Lung (tissue), 16 donors: ENCODE measurements around the gene EFNA3. TPM values are rescaled to one million over a fixed set of nuclear protein-coding genes. Genes with fewer than 3 reads are reported as not detected.

Source experiments
- ATAC-seq: fragments of 200-7000 bp; cut with Tn5 transposase; one replicate; pipeline ENCODE4 v1.9.1; 2020; ENCODE audit warnings: moderate number of reproducible peaks; ENCODE audit not compliant: insufficient read depth, low FRiP score
- DNase-seq, 3 donors: peaks; one replicate each; pipeline ENCODE4 v3.0.0-alpha.2; 2013 to 2017
- H3K27ac ChIP-seq, 2 donors: one replicate each; pipeline ENCODE4 v1.5.1; 2013; ENCODE audit warnings: mild to moderate bottlenecking in 2 of 2, moderate library complexity in 2 of 2, control low read depth in 1 of 2, inconsistent platforms in 1 of 2, low read depth in 1 of 2, low read length in 1 of 2
- H3K27me3 ChIP-seq, 3 donors: one replicate each; pipeline ENCODE4 v1.5.1; 2013; ENCODE audit warnings: low read length in 2 of 3; ENCODE audit not compliant: control insufficient read depth in 3 of 3, insufficient read depth in 3 of 3
- H3K36me3 ChIP-seq, 4 donors: one replicate each; pipeline ENCODE4 v1.5.1; 2013; ENCODE audit warnings: low read length in 4 of 4, mild to moderate bottlenecking in 1 of 4, moderate library complexity in 1 of 4; ENCODE audit not compliant: control insufficient read depth in 4 of 4, insufficient read depth in 4 of 4
- H3K4me1 ChIP-seq, 5 donors: one replicate each; pipeline ENCODE4 v1.5.1; 2013; ENCODE audit warnings: low read length in 5 of 5, mild to moderate bottlenecking in 2 of 5, moderate library complexity in 1 of 5; ENCODE audit not compliant: control insufficient read depth in 5 of 5, insufficient read depth in 5 of 5
- H3K4me3 ChIP-seq: one replicate; pipeline ENCODE4 v1.5.1; 2013; ENCODE audit warnings: mild to moderate bottlenecking, control low read depth, moderate library complexity
- H3K9ac ChIP-seq, 2 donors: one replicate each; pipeline ENCODE4 v1.5.1; 2013; ENCODE audit warnings: low read length in 2 of 2, control low read depth in 1 of 2; ENCODE audit not compliant: insufficient read depth in 1 of 2
- H3K9me3 ChIP-seq, 4 donors: one replicate each; pipeline ENCODE4 v1.5.1; 2013; ENCODE audit warnings: low read length in 3 of 4, mild to moderate bottlenecking in 1 of 4, moderate library complexity in 1 of 4; ENCODE audit not compliant: control insufficient read depth in 4 of 4, insufficient read depth in 3 of 4
- WGBS, 2 donors: extraction: QIAGEN DNeasy Blood & Tissue Kit; methylation state at CpG; one replicate each; pipeline ENCODE4 v1.1.7; 2013; 5-methylcytosine and 5-hydroxymethylcytosine counted together
- long read RNA-seq, 5 donors: transcript quantifications; one replicate each; lab custom pipeline, GENCODE V29; 2026
- polyA plus RNA-seq, 2 donors: library from polyadenylated mRNA; stranded (reverse); fragments of 200-250 nt; gene quantifications; one replicate each; pipeline ENCODE4 v1.2.1, GENCODE V29; 2013
- total RNA-seq, 2 donors: library from RNA; depleted of rRNA in 1 of 2; stranded (reverse); fragments of >200 nt in 1 of 2; gene quantifications; one replicate each; pipeline ENCODE4 v1.2.1, GENCODE V29; 2014 to 2021
- TF ChIP-seq, protein P1 (sequence below): IDR thresholded peaks from 2 replicates; pipeline ENCODE4 v1.5.1; 2012; ENCODE audit warnings: mild to moderate bottlenecking; ENCODE audit errors: control extremely low read depth, extremely low read depth
- donor health status: control.
- donor health status: control.
- donor health status: Bipolar disorder and iron deficiency.
- donor health status: healthy.
- donor health status: DM: yes; HTN: yes; CAD: no.

The EFNA3 gene, protein sequence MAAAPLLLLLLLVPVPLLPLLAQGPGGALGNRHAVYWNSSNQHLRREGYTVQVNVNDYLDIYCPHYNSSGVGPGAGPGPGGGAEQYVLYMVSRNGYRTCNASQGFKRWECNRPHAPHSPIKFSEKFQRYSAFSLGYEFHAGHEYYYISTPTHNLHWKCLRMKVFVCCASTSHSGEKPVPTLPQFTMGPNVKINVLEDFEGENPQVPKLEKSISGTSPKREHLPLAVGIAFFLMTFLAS
- total RNA-seq, result 1 to 10 TPM; 1.1 to 1.9 TPM
- 1 to 10 TPM; 1.5 to 1.8 TPM for polyA plus RNA-seq
- long read RNA-seq, donor 1, result 0 reads
- long read RNA-seq, donor 2, result 0 reads
- long read RNA-seq, donor 3, partial matches to known transcripts, result 0 of 1 reads
- long read RNA-seq, donor 3, other reads (novel, unspliced or antisense), result 0 of 1 reads
- long read RNA-seq, donor 4, result 0 reads
- long read RNA-seq, donor 5, partial matches to known transcripts, result 0 of 1 reads
- long read RNA-seq, donor 5, other reads (novel, unspliced or antisense), result 0 of 1 reads

DNA sequence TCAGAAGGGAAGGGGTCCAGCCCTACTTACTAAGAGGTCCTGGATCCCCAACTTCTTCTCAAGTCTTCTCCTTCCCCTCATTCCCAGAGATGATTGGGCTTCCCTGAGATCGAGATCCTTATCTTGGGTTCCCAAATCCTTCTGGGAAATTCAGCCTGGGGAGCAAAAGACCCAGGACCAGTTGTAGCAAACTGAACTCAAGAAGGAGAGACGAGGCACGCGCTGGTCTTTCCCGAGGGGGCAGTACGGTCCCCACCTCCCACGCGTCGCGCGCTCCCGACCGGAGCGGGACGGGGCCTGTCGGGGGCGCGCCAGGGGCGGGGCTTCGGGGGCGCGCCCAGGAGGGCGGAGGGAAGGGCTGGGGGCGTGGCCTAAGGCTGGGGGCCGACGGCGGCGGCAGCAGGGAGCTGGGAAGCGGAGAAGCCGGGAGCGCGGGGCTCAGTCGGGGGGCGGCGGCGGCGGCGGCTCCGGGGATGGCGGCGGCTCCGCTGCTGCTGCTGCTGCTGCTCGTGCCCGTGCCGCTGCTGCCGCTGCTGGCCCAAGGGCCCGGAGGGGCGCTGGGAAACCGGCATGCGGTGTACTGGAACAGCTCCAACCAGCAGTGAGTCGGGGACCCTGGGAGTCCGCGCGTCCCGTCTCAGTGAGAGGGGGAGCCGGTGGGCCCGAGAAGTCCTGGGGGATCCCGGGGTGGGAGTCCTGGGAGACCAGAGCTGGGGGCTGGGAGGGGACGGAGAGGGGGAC is at the start of gene EFNA3:
Gene EFNA3, plus strand, starts transcription at position 369 of the 741 bp plus-strand sequence. Its CDS starts 105 bp downstream, at position 474.
- Histone ChIP-seq H3K27me3 (peaks cover 0 to 39% (median 31%) of the 10 kb centered on the region in 3 donors), H3K4me1 (peaks cover 0 to 46% (median 15%) of the 10 kb centered on the region in 5 donors), H3K4me3 (no peak within 1 kb of the TSS), H3K9ac (no peak within 1 kb of the TSS), H3K9me3 (no peaks in the 10 kb centered on the region), H3K36me3 (no peaks in the 10 kb centered on the region), H3K27ac (no peak within 1 kb of the TSS)
- whole genome bisulfite sequencing, 2 donors, result 2% methylated on average over 49 to 59 of the region's 59 CpGs
- TF ChIP-seq, protein P1, sequence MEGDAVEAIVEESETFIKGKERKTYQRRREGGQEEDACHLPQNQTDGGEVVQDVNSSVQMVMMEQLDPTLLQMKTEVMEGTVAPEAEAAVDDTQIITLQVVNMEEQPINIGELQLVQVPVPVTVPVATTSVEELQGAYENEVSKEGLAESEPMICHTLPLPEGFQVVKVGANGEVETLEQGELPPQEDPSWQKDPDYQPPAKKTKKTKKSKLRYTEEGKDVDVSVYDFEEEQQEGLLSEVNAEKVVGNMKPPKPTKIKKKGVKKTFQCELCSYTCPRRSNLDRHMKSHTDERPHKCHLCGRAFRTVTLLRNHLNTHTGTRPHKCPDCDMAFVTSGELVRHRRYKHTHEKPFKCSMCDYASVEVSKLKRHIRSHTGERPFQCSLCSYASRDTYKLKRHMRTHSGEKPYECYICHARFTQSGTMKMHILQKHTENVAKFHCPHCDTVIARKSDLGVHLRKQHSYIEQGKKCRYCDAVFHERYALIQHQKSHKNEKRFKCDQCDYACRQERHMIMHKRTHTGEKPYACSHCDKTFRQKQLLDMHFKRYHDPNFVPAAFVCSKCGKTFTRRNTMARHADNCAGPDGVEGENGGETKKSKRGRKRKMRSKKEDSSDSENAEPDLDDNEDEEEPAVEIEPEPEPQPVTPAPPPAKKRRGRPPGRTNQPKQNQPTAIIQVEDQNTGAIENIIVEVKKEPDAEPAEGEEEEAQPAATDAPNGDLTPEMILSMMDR, result no peak
- DNase-seq (peak; percentile 62 to 78 (median 76)), ATAC-seq (peak; percentile 77)

DNA sequence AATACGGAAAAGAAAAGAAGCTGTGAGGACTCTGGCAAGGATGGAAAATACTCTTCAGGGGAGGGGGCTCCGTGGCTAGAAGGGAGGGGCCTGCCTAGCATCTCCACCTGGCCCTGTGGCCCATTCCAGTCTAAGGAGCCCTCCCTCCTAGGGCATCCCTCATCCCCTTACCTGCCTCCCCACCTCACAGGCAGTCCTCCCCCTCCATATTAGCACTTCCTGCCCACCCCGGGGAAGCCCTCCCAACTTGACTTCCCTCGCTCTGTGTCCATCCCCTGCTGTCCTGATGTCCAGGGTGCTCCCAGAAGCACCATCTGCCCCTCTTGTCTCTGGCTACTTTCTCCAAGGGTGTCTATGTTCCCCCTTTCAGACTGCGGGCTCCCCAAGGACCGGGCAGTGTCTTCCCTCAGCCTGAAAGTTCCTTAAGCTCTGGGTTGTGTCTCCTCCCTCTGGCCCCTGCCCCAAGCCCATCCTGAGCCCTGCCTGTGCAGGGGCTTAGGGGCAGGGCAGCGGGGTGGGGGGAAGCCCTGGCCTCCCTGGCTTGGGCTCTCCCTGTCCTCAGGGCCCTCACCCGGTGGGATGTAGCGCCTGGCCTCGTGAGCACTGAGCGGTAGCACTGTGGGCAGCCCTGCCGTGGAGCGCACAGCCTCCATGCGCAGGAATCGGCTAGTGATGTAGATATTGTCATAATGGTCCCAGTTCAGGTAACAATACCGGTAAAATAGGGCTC is 49.0 kb upstream of the EFNA3 start:
- H3K9ac ChIP-seq, result no peak overlapping the region
- no peak overlapping the region for H3K4me3 ChIP-seq
- ATAC-seq (no peak), DNase-seq (no peak)
- no peak overlapping the region for H3K27ac ChIP-seq
- no peaks in the 10 kb centered on the region for H3K36me3 ChIP-seq
- TF ChIP-seq, protein P1, result no peak
- H3K27me3 ChIP-seq, result no peaks in the 10 kb centered on the region
- no peaks in the 10 kb centered on the region for H3K9me3 ChIP-seq
- no peaks in the 10 kb centered on the region for H3K4me1 ChIP-seq
- WGBS, 2 donors, result 86 to 89% methylated on average over 15 to 16 of the region's 16 CpGs

DNA sequence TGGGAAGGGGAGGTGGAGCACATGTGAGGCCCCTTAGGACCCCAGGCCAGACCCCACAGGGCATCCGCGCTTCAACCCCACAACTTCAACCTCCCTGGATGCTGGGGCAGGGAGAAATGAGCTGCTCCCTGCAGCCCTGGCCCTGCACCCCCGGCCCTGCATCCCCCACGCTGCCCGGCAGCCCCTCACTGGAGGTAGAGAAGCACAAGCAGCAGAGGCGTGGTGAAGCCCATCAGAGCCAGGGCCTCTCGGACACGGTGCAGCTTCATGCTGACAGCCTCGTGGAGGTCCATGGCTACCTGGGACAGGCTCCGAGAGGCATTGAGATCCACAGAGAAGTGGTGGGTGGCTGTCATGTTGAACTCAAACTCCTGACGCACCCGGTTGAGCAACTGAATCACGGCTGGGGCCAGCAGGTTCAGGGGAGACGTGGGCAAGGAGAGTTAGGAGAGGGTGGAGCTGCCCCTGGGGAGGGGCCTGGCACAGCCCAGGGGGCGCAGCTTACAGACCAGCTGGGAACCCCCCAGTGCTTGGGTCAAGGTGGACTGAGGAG is 48.3 kb upstream of the EFNA3 start:
- DNase-seq, result no peak
- TF ChIP-seq, protein P1, result no peak
- H3K36me3 ChIP-seq, result no peaks in the 10 kb centered on the region
- H3K9ac ChIP-seq, result no peak overlapping the region
- H3K27me3 ChIP-seq, result no peaks in the 10 kb centered on the region
- H3K27ac ChIP-seq, result no peak overlapping the region
- H3K9me3 ChIP-seq, result no peaks in the 10 kb centered on the region
- H3K4me3 ChIP-seq, result no peak overlapping the region
- no peak for ATAC-seq
- 87 to 88% methylated on average over 14 to 15 of the region's 15 CpGs for WGBS, 2 donors
- H3K4me1 ChIP-seq, result no peaks in the 10 kb centered on the region
